ENCODE data around the gene PSMB9.

- TF ChIP-seq CTCF (conservative IDR thresholded peaks at IDR 0.05 in 1 of 2, IDR thresholded peaks at IDR 0.05 in 1 of 2; ENCODE audit: low read depth in 1 of 2, low read length in 2 of 2): no peak
- TF ChIP-seq EZH2 (IDR thresholded peaks at IDR 0.05; ENCODE audit: low read length, missing control alignments): no peak
These were observed 11.9 kb upstream of the PSMB9 start for GRCh38 chr6:32842021-32842650.

Data from fibroblast of lung (primary cell).